GM23338 (cell line): ENCODE measurements around the gene PDGFC. TPM values are rescaled to one million over a fixed set of nuclear protein-coding genes. Genes with fewer than 3 reads are reported as not detected.

ENCODE experiments used
- ATAC-seq: fragments of 200-7000 bp; cut with Tn5 transposase; 3 replicates; pipeline ENCODE4 v1.9.1; 2020
- DNase-seq: peaks from one replicate; pipeline ENCODE4 v3.0.0-alpha.2; 2015; ENCODE audit warnings: low spot score
- H2AFZ ChIP-seq: fragments of 200-600 bp; sonication (generic); 2 replicates; pipeline ENCODE4 v1.8.0; 2016; ENCODE audit warnings: antibody characterized with exemption, mild to moderate bottlenecking, moderate library complexity
- H3F3A ChIP-seq: fragments of 200-600 bp; sonication (generic); replicated peaks from 2 replicates; pipeline ENCODE4 v1.8.0; 2017; ENCODE audit warnings: antibody characterized with exemption, mixed run types, low read depth
- H3K27ac ChIP-seq: fragments of 200-600 bp; sonication (generic); 2 replicates; pipeline ENCODE4 v1.6.1; 2016; ENCODE audit warnings: low read depth
- H3K27me3 ChIP-seq: fragments of 200-600 bp; sonication (generic); 2 replicates; pipeline ENCODE4 v1.8.0; 2016; ENCODE audit warnings: mild to moderate bottlenecking, mixed run types, moderate library complexity; ENCODE audit not compliant: insufficient read depth
- H3K36me3 ChIP-seq: fragments of 200-600 bp; sonication (generic); 2 replicates; pipeline ENCODE4 v1.8.0; 2016; ENCODE audit warnings: mild to moderate bottlenecking; ENCODE audit not compliant: insufficient read depth
- H3K4me1 ChIP-seq: fragments of 200-600 bp; sonication (generic); 2 replicates; pipeline ENCODE4 v1.8.0; 2016; ENCODE audit warnings: mild to moderate bottlenecking, moderate library complexity; ENCODE audit not compliant: insufficient read depth
- H3K4me2 ChIP-seq: fragments of 200-600 bp; sonication (generic); 2 replicates; pipeline ENCODE4 v1.7.1; 2017; ENCODE audit warnings: mixed run types
- H3K4me3 ChIP-seq: fragments of 200-600 bp; sonication (generic); 2 replicates; pipeline ENCODE4 v1.6.1; 2016; ENCODE audit warnings: mixed run types
- H3K79me2 ChIP-seq: fragments of 200-600 bp; sonication (generic); replicated peaks from 2 replicates; pipeline ENCODE4 v1.8.0; 2017; ENCODE audit warnings: mild to moderate bottlenecking; ENCODE audit not compliant: insufficient read depth
- H3K9me2 ChIP-seq: fragments of 200-600 bp; sonication (generic); 2 replicates; pipeline ENCODE4 v1.8.0; 2017; ENCODE audit not compliant: insufficient read depth
- H4K20me1 ChIP-seq: fragments of 200-600 bp; sonication (generic); replicated peaks from 2 replicates; pipeline ENCODE4 v1.8.0; 2017; ENCODE audit warnings: mild to moderate bottlenecking; ENCODE audit not compliant: insufficient read depth
- H3K27ac Mint-ChIP-seq: 2 replicates; pipeline ENCODE4 v1.8.0; 2020; ENCODE audit warnings: inconsistent platforms, mild to moderate bottlenecking, moderate library complexity, mixed read lengths
- H3K27me3 Mint-ChIP-seq: 3 replicates; pipeline ENCODE4 v1.8.0; 2022; ENCODE audit warnings: low read depth, mild to moderate bottlenecking, moderate library complexity, mixed read lengths, inconsistent platforms; ENCODE audit not compliant: insufficient read depth, poor library complexity
- H3K36me3 Mint-ChIP-seq: 3 replicates; pipeline ENCODE4 v1.8.0; 2021; ENCODE audit warnings: low read depth, mild to moderate bottlenecking, inconsistent platforms, moderate library complexity, mixed read lengths
- H3K4me1 Mint-ChIP-seq: 3 replicates; pipeline ENCODE4 v1.8.0; 2020; ENCODE audit warnings: mild to moderate bottlenecking, inconsistent platforms, mixed read lengths
- H3K4me3 Mint-ChIP-seq: 3 replicates; pipeline ENCODE4 v1.8.0; 2021; ENCODE audit warnings: moderate library complexity, mild to moderate bottlenecking, inconsistent platforms, mixed read lengths
- H3K9me3 Mint-ChIP-seq: 3 replicates; pipeline ENCODE4 v1.8.0; 2020; ENCODE audit warnings: moderate library complexity, mild to moderate bottlenecking, inconsistent platforms, mixed read lengths
- CREB1 ChIP-seq: fragments of 250-450 bp; sonication (Bioruptor Pico); IDR thresholded peaks from 2 replicates; pipeline ENCODE4 v1.5.0; 2020; ENCODE audit warnings: low read depth, mild to moderate bottlenecking, moderate library complexity
- CTCF ChIP-seq, 2 experiments: fragments of 200-600 bp in 1 of 2; sonication (generic) in 1 of 2; conservative IDR thresholded peaks; 2 replicates each; pipeline versions ENCODE4 v1.5.1 to v1.6.1; 2016 to 2017; ENCODE audit warnings: antibody characterized with exemption in 2 of 2, low read depth in 2 of 2, mild to moderate bottlenecking in 2 of 2, moderate library complexity in 1 of 2
- EZH2 ChIP-seq: fragments of 200-600 bp; sonication (generic); IDR thresholded peaks from one replicate; pipeline ENCODE4 v1.8.0; 2017; ENCODE audit warnings: antibody characterized with exemption, mild to moderate bottlenecking, low read depth; ENCODE audit not compliant: unreplicated experiment
- EZH2phosphoT487 ChIP-seq: fragments of 200-600 bp; sonication (generic); IDR thresholded peaks from one replicate; pipeline ENCODE4 v1.8.1; 2018; ENCODE audit warnings: antibody characterized with exemption; ENCODE audit not compliant: unreplicated experiment
- JUNB ChIP-seq: IDR thresholded peaks from one replicate; pipeline ENCODE4 v1.6.1; 2016; ENCODE audit warnings: antibody characterized with exemption; ENCODE audit not compliant: unreplicated experiment
- NANOG ChIP-seq: IDR thresholded peaks from 2 replicates; pipeline ENCODE4 v1.6.1; 2016; ENCODE audit warnings: antibody characterized with exemption, borderline replicate concordance
- POLR2AphosphoS5 ChIP-seq: IDR thresholded peaks from 2 replicates; pipeline ENCODE4 v1.6.1; 2016; ENCODE audit warnings: antibody characterized with exemption, low read depth
- REST ChIP-seq: IDR thresholded peaks from one replicate; pipeline ENCODE4 v1.6.1; 2018; ENCODE audit warnings: antibody characterized with exemption; ENCODE audit not compliant: unreplicated experiment
- STAT1 ChIP-seq: IDR thresholded peaks from one replicate; pipeline ENCODE4 v1.6.1; 2016; ENCODE audit warnings: antibody characterized with exemption; ENCODE audit not compliant: unreplicated experiment
- ZNF114 ChIP-seq: fragments of 250-450 bp; sonication (Bioruptor Pico); IDR thresholded peaks from 2 replicates; pipeline ENCODE4 v1.5.0; 2020; ENCODE audit warnings: mild to moderate bottlenecking, moderate library complexity
- ZNF331 ChIP-seq: fragments of 250-450 bp; sonication (Bioruptor Pico); IDR thresholded peaks from 2 replicates; pipeline ENCODE4 v1.5.0; 2020; ENCODE audit warnings: low read depth, mild to moderate bottlenecking, moderate library complexity
- polyA plus RNA-seq: library from polyadenylated mRNA; unstranded; fragments of >200 nt; fragmentation: Nextera tagmentation; extraction: Ambion mirVana; gene quantifications from 2 replicates; pipeline ENCODE4 v1.2.1, GENCODE V29; 2016
- total RNA-seq: library from RNA; depleted of rRNA; stranded (reverse); fragments of >200 nt; shearing (Covaris generic); gene quantifications from 2 replicates; pipeline ENCODE4 v1.2.3, GENCODE V29; 2014
- TF ChIP-seq, protein P1 (sequence below): fragments of 250-450 bp; sonication (Bioruptor Pico); IDR thresholded peaks from 2 replicates; pipeline ENCODE4 v1.5.0; 2020; ENCODE audit warnings: mild to moderate bottlenecking, moderate library complexity
- TF ChIP-seq, protein P2 (sequence below): IDR thresholded peaks from 2 replicates; pipeline ENCODE4 v1.6.1; 2016; ENCODE audit warnings: antibody characterized with exemption

Gene PDGFC
- total and polyA plus RNA-seq, 2 experiments from 2014 or later, result 1.3 to 3.4 TPM

GRCh38 chr4:156824451-156825060, 147.0 kb downstream of the PDGFC start:
- no peaks in the 10 kb centered on the region for H3K4me1 ChIP-seq
- H3K36me3 ChIP-seq, result no peaks in the 10 kb centered on the region
- DNase-seq (no peak), ATAC-seq (no peak)
- H3K4me3 ChIP-seq, result no peak overlapping the region
- H3K27me3 Mint-ChIP-seq, result peaks cover 2% of the 10 kb centered on the region
- H3K27me3 ChIP-seq, result no peaks in the 10 kb centered on the region
- H3K27ac ChIP-seq, result no peak overlapping the region
- TF ChIP-seq REST (no peak), JUNB (no peak), NANOG (no peak), EZH2phosphoT487 (no peak), CREB1 (CRISPR knock-in tag) (no peak), STAT1 (no peak), ZNF114 (CRISPR knock-in tag) (no peak), POLR2AphosphoS5 (no peak), CTCF (conservative IDR thresholded peaks at IDR 0.05; ENCODE audit: low read depth in 2 of 2) (no peak), EZH2 (no peak), ZNF331 (CRISPR knock-in tag) (no peak)
- TF ChIP-seq, protein P1, sequence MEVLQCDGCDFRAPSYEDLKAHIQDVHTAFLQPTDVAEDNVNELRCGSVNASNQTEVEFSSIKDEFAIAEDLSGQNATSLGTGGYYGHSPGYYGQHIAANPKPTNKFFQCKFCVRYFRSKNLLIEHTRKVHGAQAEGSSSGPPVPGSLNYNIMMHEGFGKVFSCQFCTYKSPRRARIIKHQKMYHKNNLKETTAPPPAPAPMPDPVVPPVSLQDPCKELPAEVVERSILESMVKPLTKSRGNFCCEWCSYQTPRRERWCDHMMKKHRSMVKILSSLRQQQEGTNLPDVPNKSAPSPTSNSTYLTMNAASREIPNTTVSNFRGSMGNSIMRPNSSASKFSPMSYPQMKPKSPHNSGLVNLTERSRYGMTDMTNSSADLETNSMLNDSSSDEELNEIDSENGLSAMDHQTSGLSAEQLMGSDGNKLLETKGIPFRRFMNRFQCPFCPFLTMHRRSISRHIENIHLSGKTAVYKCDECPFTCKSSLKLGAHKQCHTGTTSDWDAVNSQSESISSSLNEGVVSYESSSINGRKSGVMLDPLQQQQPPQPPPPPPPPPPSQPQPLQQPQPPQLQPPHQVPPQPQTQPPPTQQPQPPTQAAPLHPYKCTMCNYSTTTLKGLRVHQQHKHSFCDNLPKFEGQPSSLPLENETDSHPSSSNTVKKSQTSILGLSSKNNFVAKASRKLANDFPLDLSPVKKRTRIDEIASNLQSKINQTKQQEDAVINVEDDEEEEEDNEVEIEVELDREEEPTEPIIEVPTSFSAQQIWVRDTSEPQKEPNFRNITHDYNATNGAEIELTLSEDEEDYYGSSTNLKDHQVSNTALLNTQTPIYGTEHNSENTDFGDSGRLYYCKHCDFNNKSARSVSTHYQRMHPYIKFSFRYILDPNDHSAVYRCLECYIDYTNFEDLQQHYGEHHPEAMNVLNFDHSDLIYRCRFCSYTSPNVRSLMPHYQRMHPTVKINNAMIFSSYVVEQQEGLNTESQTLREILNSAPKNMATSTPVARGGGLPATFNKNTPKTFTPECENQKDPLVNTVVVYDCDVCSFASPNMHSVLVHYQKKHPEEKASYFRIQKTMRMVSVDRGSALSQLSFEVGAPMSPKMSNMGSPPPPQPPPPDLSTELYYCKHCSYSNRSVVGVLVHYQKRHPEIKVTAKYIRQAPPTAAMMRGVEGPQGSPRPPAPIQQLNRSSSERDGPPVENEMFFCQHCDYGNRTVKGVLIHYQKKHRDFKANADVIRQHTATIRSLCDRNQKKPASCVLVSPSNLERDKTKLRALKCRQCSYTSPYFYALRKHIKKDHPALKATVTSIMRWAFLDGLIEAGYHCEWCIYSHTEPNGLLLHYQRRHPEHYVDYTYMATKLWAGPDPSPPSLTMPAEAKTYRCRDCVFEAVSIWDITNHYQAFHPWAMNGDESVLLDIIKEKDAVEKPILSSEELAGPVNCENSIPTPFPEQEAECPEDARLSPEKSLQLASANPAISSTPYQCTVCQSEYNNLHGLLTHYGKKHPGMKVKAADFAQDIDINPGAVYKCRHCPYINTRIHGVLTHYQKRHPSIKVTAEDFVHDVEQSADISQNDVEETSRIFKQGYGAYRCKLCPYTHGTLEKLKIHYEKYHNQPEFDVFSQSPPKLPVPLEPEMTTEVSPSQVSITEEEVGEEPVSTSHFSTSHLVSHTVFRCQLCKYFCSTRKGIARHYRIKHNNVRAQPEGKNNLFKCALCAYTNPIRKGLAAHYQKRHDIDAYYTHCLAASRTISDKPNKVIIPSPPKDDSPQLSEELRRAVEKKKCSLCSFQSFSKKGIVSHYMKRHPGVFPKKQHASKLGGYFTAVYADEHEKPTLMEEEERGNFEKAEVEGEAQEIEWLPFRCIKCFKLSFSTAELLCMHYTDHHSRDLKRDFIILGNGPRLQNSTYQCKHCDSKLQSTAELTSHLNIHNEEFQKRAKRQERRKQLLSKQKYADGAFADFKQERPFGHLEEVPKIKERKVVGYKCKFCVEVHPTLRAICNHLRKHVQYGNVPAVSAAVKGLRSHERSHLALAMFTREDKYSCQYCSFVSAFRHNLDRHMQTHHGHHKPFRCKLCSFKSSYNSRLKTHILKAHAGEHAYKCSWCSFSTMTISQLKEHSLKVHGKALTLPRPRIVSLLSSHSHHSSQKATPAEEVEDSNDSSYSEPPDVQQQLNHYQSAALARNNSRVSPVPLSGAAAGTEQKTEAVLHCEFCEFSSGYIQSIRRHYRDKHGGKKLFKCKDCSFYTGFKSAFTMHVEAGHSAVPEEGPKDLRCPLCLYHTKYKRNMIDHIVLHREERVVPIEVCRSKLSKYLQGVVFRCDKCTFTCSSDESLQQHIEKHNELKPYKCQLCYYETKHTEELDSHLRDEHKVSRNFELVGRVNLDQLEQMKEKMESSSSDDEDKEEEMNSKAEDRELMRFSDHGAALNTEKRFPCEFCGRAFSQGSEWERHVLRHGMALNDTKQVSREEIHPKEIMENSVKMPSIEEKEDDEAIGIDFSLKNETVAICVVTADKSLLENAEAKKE (CRISPR knock-in tag), result no peak
- TF ChIP-seq, protein P2, sequence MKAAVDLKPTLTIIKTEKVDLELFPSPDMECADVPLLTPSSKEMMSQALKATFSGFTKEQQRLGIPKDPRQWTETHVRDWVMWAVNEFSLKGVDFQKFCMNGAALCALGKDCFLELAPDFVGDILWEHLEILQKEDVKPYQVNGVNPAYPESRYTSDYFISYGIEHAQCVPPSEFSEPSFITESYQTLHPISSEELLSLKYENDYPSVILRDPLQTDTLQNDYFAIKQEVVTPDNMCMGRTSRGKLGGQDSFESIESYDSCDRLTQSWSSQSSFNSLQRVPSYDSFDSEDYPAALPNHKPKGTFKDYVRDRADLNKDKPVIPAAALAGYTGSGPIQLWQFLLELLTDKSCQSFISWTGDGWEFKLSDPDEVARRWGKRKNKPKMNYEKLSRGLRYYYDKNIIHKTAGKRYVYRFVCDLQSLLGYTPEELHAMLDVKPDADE, result no peak
- H3K9me3 Mint-ChIP-seq, result no peaks in the 10 kb centered on the region
- no peaks in the 10 kb centered on the region for H3F3A ChIP-seq
- no peak overlapping the region for H3K4me3 Mint-ChIP-seq
- H3K9me2 ChIP-seq, result no peaks in the 10 kb centered on the region
- H3K4me2 ChIP-seq, result no peak overlapping the region
- H3K4me1 Mint-ChIP-seq, result no peaks in the 10 kb centered on the region
- H3K36me3 Mint-ChIP-seq, result no peaks in the 10 kb centered on the region
- H2AFZ ChIP-seq, result no peak overlapping the region
- H3K27ac Mint-ChIP-seq, result no peak overlapping the region
- no peaks in the 10 kb centered on the region for H3K79me2 ChIP-seq
- H4K20me1 ChIP-seq, result no peaks in the 10 kb centered on the region; the same call in 1 of the 2 replicates
